Testis (tissue), 3 donors: ENCODE results near the gene GALNT14. TPM values are rescaled to one million over a fixed set of nuclear protein-coding genes. Genes with fewer than 3 reads are reported as not detected.

Source experiments
- DNase-seq: peaks from one replicate; pipeline ENCODE4 v3.0.0-alpha.2; 2019
- H3K27ac ChIP-seq, 2 donors: fragments of 200-600 bp; sonication (generic); one replicate each; pipeline ENCODE4 v1.5.1; 2019
- H3K27me3 ChIP-seq: fragments of 200-600 bp; sonication (generic); one replicate; pipeline ENCODE4 v1.5.1; 2019
- H3K36me3 ChIP-seq: fragments of 200-600 bp; sonication (generic); one replicate; pipeline ENCODE4 v1.5.1; 2017; ENCODE audit warnings: low read depth; ENCODE audit errors: missing control alignments
- H3K4me1 ChIP-seq: fragments of 200-600 bp; sonication (generic); one replicate; pipeline ENCODE4 v1.5.1; 2019
- H3K4me3 ChIP-seq, 2 donors: fragments of 200-600 bp; sonication (generic); one replicate each; pipeline ENCODE4 v1.5.1; 2017 to 2019
- H3K9me3 ChIP-seq: fragments of 200-600 bp; sonication (generic); one replicate; pipeline ENCODE4 v1.5.1; 2017
- CTCF ChIP-seq, 3 experiments: fragments of 450-650 bp in 2 of 3; fragments of 200-600 bp in 1 of 3; sonication (generic) in 1 of 3; IDR thresholded peaks; one replicate each; pipeline ENCODE4 v1.5.1; 2016 to 2019; ENCODE audit warnings: antibody characterized with exemption in 3 of 3, mild to moderate bottlenecking in 2 of 3, moderate library complexity in 1 of 3
- POLR2A ChIP-seq: fragments of 450-650 bp; IDR thresholded peaks from one replicate; pipeline ENCODE4 v1.6.1; 2017; ENCODE audit warnings: antibody characterized with exemption, mild to moderate bottlenecking, moderate library complexity
- WGBS, 2 donors: methylation state at CpG; one replicate each; pipeline ENCODE4 v1.1.5; 2018; 5-methylcytosine and 5-hydroxymethylcytosine counted together
- intact Hi-C: fragments of 100-400 bp; cut with DNase I; formaldehyde crosslinking; loops from one replicate; pipeline ENCODE4 v1.15.1; 2023; ENCODE audit warnings: low total_unique reads
- polyA plus RNA-seq: library from polyadenylated mRNA; stranded (reverse); fragments of 350-450 nt; fragmentation: Illumina TruSeq; extraction: RNeasy Lipid Tissue Mini Kit (QIAGEN cat#74804); gene quantifications from one replicate; pipeline ENCODE4 v1.2.3, GENCODE V29; 2014; ENCODE audit warnings: low read depth, low replicate concordance; ENCODE audit not compliant: insufficient read depth
- total RNA-seq, 2 donors: library from RNA; depleted of rRNA; stranded (reverse); fragments of >200 nt; gene quantifications; one replicate each; pipeline ENCODE4 v1.2.3, GENCODE V29; 2016

Gene GALNT14
- total and polyA plus RNA-seq, 3 donors from 2014 or later, result 6.9 to 31.5 (median 11.6) TPM

DNA sequence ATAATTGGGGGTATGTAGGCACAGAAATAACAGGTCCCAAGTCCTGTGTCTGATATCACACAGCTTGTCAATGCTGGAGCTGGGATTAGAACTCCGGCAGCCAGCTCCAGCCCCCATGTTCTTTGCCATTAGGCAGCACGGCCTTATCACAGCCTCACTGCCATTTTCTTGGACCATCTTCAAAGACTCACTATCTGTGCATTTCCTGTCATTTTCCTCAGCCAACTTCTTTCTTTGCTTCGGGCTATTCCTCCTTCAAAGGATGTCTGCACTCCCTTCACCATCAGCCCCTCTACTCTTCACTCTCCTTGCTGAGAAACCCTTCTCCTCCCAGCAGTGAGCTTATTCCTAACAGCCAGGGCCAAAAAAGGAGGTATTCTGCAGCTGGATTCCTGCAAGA is 139.6 kb downstream of the GALNT14 start:
- Histone ChIP-seq H3K36me3 (no peaks in the 10 kb centered on the region), H3K4me1 (no peaks in the 10 kb centered on the region), H3K4me3 (no peak overlapping the region), H3K9me3 (no peaks in the 10 kb centered on the region), H3K27ac (no peak overlapping the region), H3K27me3 (no peaks in the 10 kb centered on the region)
- DNase-seq, result no peak
- intact Hi-C loops, result no loop called here
- WGBS, 2 donors, result 38 to 47% methylated on average over 3 of the region's 3 CpGs
- TF ChIP-seq CTCF (IDR thresholded peaks at IDR 0.05), result no peak
- no peak for TF ChIP-seq POLR2A

DNA sequence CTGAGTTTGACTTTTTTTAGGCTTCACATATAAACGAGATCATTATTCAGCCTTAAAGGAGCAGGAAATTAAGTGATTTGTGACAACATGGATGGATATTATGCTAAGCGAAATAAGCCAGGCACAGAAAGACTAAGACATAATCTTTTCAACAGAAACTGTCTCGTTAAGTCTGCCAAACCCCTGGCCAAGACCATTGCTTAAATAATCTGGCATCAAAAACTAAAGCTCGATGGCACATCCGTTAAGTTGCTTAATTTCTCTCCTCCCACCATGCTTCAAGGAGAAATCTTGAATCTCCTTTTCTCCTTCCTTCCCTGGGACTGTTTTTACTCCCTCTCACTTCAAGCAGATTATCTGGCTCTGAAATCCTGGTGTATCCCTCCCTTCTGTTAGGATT is 140.3 kb downstream of the GALNT14 start:
- H3K27me3 ChIP-seq, result no peaks in the 10 kb centered on the region
- no peaks in the 10 kb centered on the region for H3K36me3 ChIP-seq
- TF ChIP-seq CTCF (IDR thresholded peaks at IDR 0.05), result no peak
- TF ChIP-seq POLR2A, result no peak
- no peak overlapping the region for H3K4me3 ChIP-seq
- H3K9me3 ChIP-seq, result no peaks in the 10 kb centered on the region
- no peak for DNase-seq
- WGBS, 2 donors, result 42 to 56% methylated on average over 5 of the region's 5 CpGs
- intact Hi-C loops, result no loop called here
- no peaks in the 10 kb centered on the region for H3K4me1 ChIP-seq
- H3K27ac ChIP-seq, result no peak overlapping the region

- 78 to 79% methylated on average over 11 of the region's 11 CpGs for WGBS, 2 donors
- no peaks in the 10 kb centered on the region for H3K4me1 ChIP-seq
- intact Hi-C loops, result no loop called here
- TF ChIP-seq CTCF (IDR thresholded peaks at IDR 0.05) (no peak), POLR2A (no peak)
- H3K9me3 ChIP-seq, result no peaks in the 10 kb centered on the region
- H3K36me3 ChIP-seq, result no peaks in the 10 kb centered on the region
- no peak overlapping the region for H3K27ac ChIP-seq
- no peak for DNase-seq
- no peaks in the 10 kb centered on the region for H3K27me3 ChIP-seq
- H3K4me3 ChIP-seq, result no peak overlapping the region
These were observed 143.8 kb downstream of the GALNT14 start for GRCh38 chr2:30994227-30995056.

- Histone ChIP-seq H3K9me3 (no peaks in the 10 kb centered on the region), H3K36me3 (no peaks in the 10 kb centered on the region), H3K4me1 (no peaks in the 10 kb centered on the region), H3K27ac (no peak overlapping the region), H3K27me3 (no peaks in the 10 kb centered on the region), H3K4me3 (no peak overlapping the region)
- DNase-seq, result no peak
- intact Hi-C loops, result no loop called here
- 94 to 96% methylated on average over 18 of the region's 18 CpGs for WGBS, 2 donors
- no peak for TF ChIP-seq CTCF (IDR thresholded peaks at IDR 0.05)
- no peak for TF ChIP-seq POLR2A
These were observed 145.5 kb downstream of the GALNT14 start for GRCh38 chr2:30992781-30993180.

GRCh38 chr2:30990671-30991070 is 147.6 kb downstream of the GALNT14 start:
- 61 to 80% methylated on average over 4 of the region's 4 CpGs for WGBS, 2 donors
- Histone ChIP-seq H3K9me3 (no peaks in the 10 kb centered on the region), H3K4me1 (no peaks in the 10 kb centered on the region), H3K27ac (no peak overlapping the region), H3K36me3 (no peaks in the 10 kb centered on the region), H3K4me3 (no peak overlapping the region), H3K27me3 (no peaks in the 10 kb centered on the region)
- no peak for DNase-seq
- no peak for TF ChIP-seq CTCF (IDR thresholded peaks at IDR 0.05)
- intact Hi-C loops, result no loop called here
